GM18870 (cell line): ENCODE results near the gene TMEM130.
"Not testable (repeated sequence)": the region's sequence is repeated elsewhere in the genome, so short reads cannot be mapped to it uniquely, and the experiment has no call there.

Source experiments
- ATAC-seq: cut with Tn5 transposase; IDR thresholded peaks from one replicate; pipeline ENCODE4 v1.9.1; 2021; ENCODE audit warnings: moderate library complexity; ENCODE audit not compliant: unreplicated experiment

The TMEM130 gene

DNA sequence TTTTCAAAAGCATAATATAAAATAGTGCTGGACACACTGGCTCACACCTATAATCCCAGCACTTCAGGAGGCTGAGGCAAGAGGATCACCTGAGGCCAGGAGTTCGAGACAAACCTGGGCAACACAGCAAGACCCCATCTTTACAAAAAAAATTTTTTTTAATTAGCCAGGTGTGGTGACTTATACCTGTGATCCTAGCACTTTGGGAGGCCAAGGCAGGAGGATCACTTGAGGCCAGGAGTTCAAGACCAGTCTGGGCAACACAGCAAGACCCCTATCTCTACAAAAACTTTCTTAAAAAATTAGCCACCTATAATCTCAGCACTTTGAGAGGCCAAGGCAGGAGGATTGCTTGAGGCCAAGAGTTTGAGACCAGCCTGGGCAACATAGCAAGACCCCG is 27.3 kb downstream of the TMEM130 start:
- ATAC-seq, result not testable (repeated sequence)

DNA sequence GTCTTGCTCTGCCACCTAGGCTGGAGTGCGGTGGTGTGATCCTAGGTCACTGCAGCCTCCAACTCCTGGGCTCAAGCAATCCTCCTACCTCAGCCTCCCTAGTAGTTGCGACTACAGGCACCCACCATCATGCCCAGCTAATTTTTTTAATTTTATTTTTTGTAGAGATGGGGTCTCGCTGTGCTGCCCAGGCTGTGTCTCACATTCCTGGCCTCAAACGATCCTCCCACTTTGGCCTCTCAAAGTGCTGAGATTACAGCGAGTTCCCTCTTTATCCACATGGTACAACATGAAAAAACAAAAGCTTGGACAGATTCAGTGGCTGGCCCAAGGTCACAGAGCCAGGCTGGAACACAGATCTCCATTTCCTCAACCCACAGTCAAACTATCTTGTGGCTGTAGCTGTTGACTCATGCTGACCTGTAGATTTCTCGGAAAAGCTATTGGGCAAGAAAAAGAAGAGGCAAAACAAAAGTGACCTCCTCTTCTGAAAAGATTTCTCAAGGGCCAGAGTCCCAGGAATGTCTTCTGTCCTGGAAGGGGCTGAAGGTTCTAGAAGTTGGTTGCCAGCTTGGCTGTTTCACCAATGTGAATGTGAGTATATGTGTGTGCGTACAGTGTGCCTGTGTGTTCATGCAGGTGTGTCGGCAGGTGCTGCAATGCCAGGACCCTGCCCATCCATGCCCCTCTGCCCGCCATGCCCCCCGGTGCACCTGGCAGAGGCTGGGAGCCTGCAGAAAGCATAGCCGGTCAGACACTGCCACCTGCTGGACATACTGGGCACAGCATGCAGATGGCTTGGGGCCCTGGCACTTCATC is 28.4 kb downstream of the TMEM130 start:
- ATAC-seq, result no peak

DNA sequence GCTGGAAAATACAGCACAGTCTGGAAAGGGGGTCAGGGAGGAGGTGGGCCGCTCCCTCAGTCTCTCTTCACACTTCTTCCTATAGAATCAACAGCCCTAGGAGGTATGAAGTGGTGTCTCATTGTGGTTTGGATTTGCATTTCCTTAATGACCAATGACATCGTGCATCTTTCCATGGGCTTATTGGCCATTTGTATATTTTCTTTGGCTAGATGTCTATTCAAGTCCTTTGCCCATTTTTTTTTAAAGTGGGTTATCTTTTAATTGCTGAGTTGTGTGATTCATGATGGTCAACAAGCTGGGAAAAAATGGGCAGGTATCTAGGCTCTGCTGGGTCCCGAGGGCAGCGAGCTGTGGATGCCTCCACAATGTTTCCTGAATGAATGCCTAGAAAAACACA is 29.1 kb downstream of the TMEM130 start:
- no peak for ATAC-seq

GRCh38 chr7:98840096-98840495 is 29.7 kb downstream of the TMEM130 start:
- no peak for ATAC-seq

GRCh38 chr7:98837630-98837972 is 32.2 kb downstream of the TMEM130 start:
- no peak for ATAC-seq

DNA sequence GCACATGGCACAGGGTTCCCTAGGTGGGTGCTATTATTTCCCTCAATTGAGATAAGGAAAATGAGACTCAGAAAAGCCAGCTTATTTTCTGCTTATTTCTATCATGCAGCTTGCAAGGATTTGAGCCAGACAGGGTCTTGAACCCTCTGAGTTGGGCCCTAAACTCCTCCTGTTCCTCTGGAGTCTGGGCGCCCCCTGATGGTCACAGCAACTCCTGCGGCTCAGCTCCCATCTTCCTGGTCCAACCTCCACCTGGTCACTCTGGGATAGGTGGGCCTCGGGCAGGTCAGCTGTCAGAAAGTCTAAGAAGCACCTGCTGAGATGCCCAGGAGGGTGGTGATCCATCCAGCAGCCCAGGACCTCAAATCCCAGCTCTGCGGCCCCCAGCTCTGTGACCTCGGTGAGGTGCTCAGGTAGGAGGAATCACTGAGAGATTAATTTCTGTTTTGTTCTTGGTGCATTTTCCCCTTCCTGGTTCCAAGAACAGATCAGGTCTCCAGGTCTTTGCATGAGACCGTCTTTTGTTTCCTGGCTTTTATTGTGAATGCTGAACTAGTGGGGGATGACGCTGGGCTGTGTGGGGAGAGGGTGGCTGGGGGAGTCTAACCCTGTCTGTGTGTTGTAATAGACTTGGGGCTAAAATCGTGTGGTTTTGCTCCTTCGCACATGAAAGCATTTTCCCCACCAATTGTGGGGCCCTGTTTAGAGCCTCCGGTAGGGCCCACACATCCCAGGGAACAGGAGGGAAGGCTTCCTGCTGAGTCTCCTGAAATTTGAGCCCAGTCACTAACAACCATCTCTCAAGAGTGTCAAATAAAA is 32.8 kb downstream of the TMEM130 start:
- ATAC-seq, result no peak

DNA sequence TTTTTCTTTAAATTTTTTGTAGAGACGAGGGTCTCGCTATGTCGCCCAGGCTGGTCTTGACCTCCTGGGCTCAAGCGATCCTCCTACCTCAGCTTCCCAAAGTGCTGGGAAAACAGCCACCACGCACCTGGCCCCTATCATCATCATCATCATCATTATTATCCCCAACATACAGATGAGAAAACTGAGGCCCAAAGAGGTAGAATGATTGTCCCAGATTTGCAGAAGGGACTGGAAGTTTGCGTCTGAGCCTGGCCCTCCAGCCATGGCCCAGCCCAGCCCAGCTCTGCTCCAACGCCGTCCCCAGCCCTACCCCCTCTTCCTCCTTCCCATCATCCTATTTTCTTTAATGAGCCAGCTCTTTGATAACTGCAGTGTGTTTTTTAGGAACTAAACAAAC is 34.9 kb downstream of the TMEM130 start:
- no peak for ATAC-seq

DNA sequence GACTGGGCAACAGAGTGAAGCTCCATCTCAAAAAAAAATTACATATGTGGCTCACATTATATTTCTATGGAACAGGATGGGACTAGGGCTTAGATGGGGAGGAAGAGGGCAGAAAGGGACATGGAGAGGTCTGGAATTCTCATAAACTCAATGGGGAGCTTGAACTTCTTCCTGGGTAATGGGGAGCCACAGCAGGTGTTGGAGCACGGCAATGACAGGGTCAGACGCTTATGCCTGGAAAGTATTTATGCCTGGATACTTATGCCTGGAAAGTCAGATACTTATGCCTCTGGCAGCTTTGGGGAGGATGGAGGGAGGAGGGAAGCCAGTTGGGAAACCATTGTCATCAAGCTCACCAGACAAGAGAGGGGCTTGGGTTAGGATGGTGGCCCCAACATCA is 36.8 kb downstream of the TMEM130 start:
- no peak for ATAC-seq

- ATAC-seq, result no peak
These were observed 38.1 kb downstream of the TMEM130 start for GRCh38 chr7:98831641-98832221.

GRCh38 chr7:98830972-98831548 is 38.8 kb downstream of the TMEM130 start:
- no peak for ATAC-seq

DNA sequence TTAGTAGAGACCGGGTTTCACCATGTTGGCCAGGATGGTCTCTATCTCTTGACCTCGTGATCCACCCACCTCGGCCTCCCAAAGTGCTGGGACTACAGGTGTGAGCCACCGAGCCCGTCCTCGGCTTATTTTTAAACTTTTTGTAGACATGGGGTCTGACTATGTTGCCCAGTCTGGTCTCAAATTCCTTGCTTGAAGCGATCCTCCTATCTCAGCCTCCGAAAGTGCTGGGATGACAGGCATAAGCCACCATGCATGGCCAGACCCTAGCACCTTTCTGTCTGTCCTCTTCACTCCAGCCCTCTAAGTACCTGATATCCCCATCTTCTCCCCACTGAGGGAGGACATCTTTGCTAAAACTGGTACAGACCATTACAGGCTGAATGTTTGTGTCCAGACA is 41.4 kb downstream of the TMEM130 start:
- no peak for ATAC-seq

- no peak for ATAC-seq
These were observed 42.6 kb downstream of the TMEM130 start for GRCh38 chr7:98827258-98827657.

GRCh38 chr7:98826811-98827231 is 43.0 kb downstream of the TMEM130 start:
- no peak for ATAC-seq

DNA sequence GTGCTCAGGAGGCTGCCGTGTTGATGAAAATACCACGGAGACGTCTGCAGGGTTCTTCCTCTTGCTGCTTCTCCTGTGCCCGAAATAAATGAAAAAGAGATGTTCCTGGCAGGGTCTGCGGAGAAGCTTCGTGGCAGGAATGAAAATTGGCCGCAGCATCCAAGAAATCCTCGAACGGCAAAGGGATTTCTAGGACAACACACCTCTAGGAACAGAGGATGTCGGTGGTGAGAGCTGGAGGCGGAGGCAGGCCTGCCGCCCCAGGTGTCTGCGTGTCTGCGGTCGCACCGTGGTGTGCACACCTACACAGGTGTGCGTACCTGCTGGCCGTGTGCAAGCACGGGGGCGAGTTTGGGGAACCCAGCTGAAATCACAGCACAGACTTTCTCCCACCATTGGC is 43.4 kb downstream of the TMEM130 start:
- no peak for ATAC-seq

DNA sequence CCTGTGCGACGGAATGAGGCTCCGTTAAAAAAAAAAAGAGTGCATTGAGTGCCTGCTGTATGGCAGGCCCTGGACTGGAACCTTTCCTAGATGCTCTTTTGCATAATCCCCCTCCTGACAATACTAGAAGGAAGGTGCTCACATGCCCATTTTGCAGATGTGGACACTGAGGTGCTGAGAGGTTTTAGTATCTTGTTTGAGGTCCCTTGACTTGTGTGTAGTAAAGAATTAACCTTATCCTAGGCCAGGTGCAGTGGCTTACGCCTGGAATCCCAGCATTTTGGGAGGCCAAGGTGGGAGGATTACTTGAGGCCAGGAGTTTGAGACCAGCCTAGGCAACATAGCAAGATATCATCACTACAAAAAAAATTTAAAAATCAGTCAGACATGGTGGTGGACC is 46.6 kb downstream of the TMEM130 start:
- no peak for ATAC-seq

- no peak for ATAC-seq
These were observed 48.5 kb downstream of the TMEM130 start for GRCh38 chr7:98821348-98821747.

DNA sequence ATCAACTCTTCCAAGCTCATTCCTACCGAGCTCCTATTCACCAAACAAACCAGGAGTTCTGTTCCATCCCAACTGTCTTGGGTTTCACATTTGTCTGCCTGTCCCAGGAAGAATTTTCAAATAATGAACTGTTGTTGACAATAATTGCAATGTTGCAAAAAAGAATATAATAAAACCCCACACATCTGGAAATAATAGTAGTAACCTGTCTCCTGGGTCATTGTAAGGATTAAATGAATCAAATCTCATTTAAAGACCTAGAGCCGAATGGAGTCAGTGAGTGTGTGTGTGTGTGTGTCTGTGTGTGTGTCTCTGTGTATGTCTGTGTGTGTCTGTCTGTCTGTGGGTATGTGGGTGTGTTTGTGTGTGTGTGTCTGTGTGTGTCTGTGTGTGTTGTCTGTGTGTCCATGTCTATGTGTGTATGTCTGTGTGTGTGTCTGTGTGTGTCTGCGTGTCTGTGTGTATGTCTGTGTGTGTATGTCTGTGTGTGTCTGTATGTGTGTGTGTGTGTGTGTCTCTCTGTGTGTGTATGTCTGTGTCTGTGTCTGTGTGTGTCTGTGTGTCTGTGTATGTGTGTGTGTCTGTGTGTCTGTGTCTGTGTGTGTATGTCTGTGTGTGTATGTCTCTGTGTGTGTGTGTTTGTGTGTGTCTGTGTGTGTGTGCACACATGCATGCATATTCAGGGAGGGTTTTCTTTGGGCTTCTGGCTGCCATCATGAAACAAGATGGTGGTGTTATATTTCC is 52.7 kb downstream of the TMEM130 start:
- no peak for ATAC-seq

DNA sequence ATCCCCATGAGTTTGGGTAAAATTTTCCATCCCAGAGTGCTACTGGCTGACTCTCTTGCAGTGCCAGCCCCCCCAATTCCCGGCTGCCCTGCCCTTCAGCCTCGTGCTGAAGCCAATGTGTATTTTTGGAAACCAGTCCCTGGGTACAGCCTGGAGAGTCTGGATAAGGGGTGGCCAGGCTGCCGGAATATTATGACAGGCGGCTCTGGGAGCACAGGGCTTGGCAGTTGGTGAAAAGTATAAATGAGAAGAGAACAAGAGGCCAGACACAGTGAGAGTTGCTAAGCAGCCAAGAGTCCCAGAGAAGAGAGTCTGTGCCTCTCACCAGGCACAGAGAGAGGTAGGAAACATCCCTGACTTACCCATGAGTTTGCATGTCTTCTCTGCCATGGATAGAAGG is 53.6 kb downstream of the TMEM130 start:
- no peak for ATAC-seq

DNA sequence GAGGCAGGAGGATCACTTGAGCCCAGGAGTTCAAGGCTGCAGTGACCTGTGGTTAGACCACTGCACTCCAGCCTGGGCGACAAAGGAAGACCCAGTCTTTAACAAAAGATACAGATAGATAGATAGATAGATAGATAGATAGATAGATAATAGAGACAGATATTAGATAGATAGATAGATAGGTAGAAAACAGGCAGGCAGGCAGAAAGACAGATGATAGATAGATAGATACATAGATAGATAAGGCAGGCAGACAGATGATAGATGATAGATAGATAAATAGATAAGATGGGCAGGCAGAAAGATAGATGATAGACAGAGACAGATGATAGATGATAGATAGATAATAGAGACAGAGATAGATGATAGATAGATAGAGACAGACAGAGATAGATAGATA is 54.5 kb downstream of the TMEM130 start:
- ATAC-seq, result no peak

- no peak for ATAC-seq
These were observed 58.5 kb downstream of the TMEM130 start for GRCh38 chr7:98811299-98811698.
